Forelimb muscle (tissue), 1 donor: ENCODE measurements around the gene CLCN6. TPM values are rescaled to one million over a fixed set of nuclear protein-coding genes. Genes with fewer than 3 reads are reported as not detected.
"Not testable (repeated sequence)": the region's sequence is repeated elsewhere in the genome, so short reads cannot be mapped to it uniquely, and the experiment has no call there.

Source experiments
- DNase-seq: peaks from one replicate; pipeline ENCODE4 v3.0.0-alpha.2; 2013; ENCODE audit warnings: low read depth
- polyA plus RNA-seq: library from polyadenylated mRNA; unstranded; fragments of 120-200 nt; gene quantifications from one replicate; pipeline ENCODE4 v1.2.1, GENCODE V29; 2013; ENCODE audit not compliant: insufficient read length

Gene CLCN6
- polyA plus RNA-seq, 1 donor, result 13.0 TPM

DNA sequence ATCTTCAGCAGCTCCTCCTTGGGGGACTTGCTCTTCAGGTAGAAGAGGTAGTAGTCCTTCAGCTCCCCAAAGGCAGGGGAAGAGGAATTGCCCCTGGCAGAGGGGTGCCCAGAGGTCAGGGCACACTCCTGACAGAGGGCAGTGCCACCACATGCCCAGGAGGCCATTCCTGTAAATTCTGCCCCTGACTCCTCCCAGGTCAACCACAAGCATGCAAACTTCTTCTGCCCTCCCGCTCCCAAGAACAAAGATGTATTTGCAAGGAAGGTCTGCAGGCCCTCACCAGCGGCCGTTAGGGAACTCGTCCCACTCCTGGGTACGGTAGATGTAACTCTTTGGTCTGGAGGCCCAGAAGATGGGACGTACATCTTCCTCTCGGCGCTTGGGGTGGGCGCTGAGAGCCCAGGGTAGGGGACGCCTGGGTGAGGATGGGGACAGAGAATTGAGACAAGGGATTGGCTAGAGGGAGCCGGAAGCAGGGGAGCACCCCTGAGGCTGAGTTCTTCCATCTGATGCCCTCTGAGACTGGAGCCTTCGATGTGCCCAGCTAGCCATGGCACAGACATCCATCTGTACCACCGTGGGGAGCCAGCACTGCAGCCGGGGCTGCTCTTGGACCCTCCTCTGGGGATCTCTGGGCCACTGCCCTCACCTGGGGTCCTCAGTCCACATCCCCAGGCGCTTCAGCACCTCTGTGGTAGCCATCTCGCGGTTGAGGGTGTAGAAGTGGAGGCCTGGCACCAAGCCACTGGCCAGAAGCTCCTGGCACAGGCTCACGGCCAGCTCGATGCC is 11.3 kb upstream of the CLCN6 start:
- DNase-seq, result no peak

DNA sequence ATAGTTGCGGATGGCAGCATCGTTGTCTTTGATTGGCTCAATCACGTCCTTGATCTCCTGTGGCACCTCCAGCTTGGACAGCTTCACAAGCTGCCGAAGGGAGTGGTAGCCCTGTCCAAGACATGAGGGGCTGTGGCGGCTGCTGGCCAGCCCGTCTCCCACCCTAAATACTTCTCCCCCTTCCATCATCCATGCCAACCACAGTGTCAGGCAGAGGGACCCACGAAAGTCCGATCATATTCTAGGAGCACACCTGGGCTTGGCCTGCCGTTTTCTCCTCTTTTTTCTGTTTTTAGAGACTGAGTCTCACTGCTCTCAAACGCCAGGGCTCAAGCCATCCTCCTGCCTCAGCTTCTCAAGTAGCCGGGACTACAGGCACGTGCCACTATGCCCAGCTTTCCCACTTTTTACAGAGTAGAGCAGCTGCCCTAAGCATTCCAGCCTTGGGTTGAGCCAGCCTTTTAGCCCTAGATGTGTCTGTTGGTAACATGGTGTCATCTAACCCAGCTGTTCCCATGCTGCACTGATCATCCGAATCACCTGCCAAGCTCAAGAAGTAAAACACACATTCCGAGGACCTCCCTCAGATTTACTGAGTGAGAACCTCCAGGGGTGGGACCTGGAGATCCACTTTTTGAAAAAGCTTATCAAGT is 10.6 kb upstream of the CLCN6 start:
- DNase-seq, result no peak

DNA sequence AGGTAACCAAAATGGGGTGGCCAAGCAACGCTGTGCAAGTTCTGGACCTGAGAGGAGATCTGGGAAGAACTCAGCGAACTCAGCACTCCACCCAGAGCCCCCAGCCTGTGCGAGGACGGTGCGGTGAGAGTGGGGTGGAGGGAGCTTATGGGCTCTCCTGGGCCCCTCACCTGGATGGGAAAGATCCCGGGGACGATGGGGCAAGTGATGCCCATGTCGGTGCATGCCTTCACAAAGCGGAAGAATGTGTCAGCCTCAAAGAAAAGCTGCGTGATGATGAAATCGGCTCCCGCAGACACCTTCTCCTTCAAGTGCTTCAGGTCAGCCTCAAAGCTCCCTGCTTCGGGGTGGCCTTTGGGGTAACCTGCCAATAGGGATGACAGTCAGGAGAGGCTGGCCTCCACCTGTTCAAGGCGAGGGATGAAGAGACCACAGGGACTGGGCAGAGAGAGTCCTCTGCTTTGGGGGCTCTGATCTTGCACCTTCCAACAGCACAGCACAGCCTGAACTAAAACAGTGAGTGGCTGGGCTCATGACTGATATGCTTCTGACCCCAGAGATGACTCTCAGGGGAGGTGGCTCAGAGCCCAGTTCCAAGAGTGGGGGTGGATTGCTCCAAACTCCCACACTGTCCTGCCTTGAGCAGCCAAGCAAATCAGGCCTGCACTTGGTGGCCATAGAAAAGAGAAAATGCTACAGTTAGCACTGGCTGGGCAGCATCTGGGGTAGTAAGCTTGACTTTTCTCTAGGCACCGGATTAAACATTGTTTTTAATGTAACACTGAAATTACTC is 9.8 kb upstream of the CLCN6 start:
- no peak for DNase-seq

DNA sequence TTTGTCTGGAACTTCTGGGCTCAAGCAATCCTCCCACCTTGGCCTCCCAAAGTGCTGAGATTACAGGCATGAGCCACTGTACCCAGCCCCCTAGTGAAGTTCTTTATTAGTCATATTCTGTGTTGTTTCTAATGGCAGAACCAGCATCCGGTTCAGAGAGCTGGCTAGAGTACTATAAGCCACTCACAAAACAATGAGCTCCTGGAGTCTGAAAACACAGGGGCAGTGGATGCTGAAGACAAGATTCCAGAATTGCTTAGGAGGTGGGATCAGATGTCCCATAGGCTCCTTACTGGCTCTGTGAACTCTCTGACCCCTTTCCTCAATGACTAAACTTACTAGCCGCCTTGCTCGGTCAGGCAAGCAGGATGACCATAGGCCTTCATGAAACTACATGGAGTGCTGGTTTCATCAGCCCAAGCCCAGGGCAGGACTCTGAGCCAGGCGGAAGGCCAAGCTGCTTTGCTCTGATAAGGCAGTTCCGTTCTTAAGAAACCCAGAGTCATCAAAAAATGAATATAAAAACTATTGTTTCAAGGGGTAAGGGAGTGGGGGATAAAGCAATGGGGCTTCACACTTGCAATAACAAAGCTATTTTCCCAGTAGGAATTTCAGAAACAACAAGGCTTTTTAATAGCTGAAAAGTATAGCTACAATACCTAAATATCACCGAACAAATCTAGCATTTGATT is 8.3 kb upstream of the CLCN6 start:
- no peak for DNase-seq

DNA sequence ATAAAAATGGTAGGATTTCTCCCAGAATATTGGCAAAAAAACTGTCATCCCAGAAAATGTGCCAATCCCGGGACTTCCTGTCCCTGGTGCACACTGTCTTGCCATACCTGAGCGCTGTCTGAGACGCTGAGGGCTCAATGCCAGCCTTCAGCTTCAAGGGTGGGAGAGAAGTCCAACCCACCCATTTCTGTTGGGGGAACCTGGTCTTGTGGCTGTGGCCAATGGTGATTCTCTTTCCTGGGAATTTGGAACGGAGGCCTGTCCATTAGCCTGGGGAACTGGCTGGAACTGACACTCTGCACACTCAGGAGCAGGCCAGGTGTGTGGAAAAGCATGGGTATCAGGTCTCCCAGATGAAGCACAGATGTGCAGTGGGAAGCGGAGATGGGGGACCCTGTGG is 6.9 kb upstream of the CLCN6 start:
- DNase-seq, result no peak

DNA sequence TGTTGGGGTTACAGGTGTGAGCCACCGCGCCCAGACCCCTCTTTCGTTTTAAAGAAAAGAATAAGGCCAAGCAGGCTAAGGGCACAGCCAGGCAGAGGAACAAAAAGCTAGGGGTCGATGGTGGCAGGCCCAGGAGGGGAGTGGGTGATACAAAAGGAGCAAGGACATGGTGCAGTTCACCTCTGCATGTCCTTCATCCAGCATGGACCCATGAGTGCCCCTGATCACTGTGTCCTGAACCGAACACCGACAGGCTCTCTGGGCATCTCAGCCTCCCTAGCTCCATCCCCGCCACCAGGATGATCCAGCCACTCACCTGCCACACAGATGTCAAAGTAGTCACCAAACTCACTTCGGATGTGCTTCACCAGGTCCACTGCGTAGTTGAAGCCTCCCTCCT is 6.1 kb upstream of the CLCN6 start:
- DNase-seq, result no peak

DNA sequence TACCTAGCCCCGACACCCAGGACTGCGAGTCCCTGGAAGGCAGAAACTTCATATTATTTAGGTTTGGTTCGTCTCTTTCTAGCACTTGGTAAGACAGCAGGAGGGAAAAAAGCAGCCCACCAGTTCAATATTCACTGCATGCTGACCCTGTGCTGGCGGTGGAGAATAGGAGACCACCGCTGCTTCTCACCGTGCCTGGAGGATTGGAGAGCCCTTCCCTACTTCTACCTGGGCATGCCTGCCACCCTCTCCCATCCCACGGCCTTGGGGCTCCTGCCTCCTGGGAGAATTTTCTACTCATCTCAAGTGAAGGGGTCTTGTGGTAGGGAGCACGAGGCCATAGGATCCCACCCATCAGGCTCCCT is 5.6 kb upstream of the CLCN6 start:
- DNase-seq, result no peak

DNA sequence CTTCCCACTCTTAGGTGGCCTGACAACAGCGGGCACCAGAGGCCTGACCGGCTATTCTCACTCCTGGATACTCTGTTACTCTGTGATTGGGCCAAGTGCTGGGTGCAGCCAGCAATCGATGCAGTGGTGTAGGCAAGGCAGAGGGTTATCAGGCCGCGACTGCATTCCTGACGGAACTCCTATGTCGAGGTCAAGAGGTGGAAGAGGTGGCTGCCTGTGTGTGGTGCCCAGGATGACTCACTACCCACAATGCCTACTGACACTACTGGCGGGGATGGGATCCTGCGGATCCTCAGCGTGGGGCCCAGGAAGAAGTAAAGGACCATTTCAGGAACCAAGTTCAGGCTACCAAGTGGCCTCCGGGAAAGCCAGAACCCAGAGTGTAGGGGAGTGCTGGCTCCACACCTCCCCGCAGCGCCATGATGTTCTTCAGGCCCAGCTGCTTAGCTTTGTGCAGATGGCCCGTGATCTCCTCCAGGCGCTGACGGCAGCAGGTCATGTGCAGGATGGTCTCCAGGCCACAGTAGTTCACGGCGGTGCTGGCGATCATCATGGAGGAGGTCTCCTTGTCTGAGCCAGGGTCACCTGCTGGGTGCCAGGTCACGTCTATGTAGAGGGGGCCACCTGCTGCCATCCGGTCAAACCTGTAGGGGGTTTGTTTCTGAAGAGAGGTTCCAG is 5.1 kb upstream of the CLCN6 start:
- DNase-seq, result no peak

DNA sequence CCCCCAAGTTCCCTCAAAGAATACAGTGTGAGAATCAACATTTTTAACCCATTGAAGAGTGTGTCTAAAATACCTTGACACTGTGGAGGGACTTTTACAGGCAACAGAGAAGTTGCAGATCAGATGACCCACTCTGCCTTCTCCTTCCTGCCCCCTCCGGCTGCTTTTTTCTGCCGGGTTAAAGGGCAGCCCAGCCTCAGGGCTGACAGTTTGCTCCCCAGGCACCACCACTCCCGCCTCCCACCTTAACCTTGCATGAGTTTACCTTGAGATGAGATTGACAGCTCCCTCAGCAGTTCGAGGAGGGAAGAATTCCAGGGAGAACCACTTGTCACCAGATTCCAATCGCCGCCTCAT is 3.4 kb upstream of the CLCN6 start:
- no peak for DNase-seq

DNA sequence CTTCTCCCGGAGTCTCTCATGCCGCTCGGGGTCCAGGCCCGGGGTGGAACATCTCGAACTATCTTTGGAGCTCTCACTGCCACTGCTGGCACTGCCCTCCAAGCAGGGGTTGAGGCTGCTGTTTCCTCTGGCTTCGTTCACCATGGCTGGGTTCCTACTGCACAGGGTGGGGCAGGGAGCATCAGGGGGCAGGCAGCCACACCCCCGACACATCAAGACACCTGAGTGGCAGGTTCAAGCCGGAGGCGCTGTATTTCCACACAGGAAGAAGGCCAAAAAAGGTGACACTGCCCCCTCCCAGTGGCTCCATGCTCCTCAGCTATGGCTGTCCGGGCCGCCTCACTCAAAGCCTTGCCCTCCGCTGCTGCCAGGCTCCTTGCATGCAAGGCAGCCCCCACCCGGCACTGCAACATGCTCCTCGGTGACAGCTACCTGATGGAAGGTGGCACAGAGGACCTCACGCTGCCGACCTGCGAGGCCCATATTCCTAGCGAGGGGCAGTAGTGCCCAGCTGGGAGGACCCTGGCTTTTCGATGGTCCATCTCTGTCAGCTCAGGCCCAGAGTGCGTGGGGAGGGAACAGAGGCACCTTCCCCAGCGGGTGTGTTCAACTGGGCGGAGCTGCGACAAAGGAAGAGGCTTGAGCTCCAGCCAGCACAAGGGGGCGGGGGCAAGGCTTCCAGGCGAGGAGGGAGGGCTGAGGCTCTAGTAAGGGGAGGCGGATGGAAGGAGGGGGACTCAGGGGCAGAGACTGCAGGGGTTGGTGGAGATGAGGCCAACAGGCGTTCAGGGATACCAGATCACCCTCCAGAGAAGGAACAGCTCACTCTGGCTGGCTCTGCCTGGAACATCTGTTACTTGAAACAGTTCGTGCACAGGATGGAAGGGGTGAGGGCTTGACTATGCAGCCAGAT is 2.8 kb upstream of the CLCN6 start:
- DNase-seq, result peak; percentile 63

DNA sequence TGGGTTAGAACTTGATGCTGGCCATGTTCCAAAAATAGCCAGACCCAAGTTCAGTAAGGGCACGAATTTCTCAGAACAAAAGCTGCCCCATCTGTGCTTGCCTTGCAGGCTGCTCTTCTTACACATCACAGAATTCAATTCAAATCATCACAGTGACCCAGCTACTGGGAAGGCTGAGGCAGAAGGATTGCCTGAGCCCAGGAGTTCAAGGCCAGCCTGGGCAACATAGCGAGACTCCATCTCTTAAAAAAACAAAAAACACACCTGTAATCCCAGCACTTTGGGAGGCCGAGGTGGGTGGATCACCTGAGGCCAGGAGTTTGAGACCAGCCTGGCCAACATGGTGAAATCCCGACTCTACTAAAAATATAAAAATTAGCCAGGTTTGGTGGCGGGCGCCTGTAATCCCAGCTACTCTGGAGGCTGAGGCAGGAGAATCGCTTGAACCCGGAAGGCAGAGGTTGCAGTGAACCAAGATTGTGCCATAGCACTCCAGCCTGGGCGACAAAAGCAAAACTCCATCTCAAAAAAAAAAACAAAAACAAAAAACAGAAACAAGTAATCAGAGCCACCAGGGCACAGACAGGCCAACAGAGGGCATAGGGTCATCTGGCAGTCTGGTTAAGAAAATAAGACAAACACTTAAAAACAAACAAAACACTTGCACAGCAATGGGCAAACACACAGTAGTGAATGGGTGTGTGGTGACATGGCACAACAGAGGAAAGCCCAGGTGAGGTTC is 1.9 kb upstream of the CLCN6 start:
- not testable (repeated sequence) for DNase-seq

DNA sequence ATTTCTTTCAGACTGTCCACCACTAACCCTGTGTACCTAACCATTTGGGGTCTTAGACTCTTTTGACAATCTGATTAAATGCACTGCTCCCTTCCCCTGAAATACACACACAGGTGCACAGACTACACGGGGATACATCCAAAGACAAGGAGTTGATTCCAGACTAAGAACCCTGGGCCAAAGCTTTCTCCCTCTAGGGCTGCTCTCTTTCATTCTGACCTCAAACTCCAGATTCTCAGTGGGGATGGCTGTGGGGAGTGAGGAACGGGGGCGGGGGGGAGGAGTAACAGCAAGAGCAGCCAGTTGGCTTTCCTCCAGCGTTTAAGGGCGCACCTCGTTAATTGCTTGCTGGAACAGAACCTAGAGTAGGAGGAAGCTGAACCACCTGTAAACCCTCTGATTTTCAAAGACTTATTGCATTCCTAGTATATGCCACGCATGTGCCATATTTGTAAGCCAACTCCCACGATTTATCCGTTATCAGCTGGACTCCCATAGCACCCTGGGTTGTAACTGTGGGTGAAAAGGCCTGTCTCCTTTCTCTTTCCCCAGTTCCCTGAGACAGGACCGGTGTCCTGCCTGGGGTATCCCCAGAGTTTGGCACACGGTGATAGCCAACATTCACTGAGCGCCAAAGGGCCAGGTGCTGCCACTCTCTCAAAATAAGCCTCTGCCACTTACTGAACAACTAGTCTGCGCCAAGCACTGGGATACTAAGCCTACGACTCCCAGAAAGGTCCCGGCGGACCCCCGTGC is 1.1 kb upstream of the CLCN6 start:
- no peak for DNase-seq

DNA sequence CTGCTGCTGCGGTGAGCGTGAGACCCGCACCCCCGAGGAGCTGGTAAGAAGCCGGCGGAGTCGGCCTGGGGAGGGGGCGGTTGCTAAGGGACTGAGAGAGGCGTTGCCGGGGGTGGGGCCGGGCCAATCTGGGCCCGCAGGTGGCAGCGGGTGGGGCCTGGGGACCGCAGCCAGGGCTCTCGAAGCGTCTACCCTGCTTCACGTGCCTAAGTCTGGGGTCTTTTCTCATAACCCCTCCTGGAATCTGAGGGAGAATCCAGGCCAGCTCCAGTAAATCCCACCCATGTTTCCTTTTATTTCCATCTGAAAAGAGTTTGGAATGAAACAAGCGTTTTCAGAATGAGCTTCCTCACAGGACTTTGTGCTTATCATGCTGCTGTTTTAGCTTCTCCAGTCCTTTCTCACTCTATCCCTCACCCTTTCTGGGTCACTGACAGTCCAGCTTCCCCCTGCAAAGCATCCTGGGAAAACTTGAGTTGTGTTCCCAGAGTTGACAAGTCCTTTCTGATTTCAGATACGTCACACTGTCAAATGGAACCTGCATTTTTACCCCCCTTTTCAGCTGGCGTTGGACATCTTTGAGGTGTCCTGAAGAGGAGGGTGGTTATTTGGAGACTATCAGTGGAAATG is 431 bp downstream of the CLCN6 start:
- DNase-seq, result no peak

DNA sequence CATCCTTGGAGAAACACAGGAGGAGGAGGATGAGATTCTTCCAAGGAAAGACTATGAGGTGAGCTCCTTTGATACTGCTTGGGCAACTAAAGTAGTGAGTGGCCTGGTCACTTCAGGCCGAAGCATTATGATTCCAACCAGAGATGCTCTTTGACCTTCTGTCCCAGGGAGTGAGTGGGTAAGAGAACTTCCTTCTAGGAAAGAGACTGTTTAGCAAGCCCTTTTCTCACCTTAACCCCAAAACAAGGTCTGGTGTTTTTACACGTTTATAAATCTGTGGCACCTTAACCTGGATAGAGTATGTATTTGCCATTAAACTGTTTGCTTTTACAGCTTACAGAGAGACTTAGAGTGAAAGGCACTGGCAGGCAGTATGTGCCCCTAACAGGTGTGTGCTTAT is 1.1 kb downstream of the CLCN6 start:
- no peak for DNase-seq

DNA sequence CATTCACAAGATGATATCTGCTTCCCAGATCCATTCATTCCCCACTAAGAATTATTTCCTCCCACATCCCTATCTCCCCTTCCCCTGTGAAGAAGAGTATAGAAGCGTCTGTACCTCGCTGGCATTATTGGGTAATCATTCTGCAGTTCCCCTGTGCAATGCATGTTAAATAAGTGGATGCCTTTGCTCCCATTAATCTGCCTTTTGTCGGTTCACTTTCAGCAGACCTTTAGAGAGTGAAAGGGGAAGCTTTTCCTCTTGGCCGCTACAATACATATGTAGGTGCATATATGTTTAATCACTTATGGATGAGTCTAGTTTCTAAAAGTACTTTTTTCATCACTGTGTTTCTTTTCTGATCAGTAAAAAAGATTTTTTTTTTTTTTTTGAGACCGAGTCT is 7.0 kb downstream of the CLCN6 start:
- no peak for DNase-seq

DNA sequence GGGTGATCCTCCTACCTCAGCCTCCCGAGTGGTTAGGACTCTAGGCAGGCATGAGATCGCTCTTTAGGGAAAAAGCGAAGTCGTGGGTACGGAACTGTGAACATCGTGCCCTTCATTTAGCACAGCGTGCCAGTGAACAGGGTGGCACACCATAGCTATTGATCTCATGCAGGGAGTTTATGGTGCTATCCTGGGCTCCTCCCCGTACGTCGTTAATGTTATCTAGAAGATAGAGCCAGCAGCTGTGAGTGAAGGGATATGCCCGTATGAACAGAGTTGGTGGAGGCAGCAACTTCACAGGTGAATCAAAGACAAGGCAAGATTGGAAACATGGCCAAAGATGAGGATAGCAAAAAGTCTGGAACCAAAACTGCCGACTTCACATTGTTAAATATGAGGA is 11.2 kb downstream of the CLCN6 start:
- DNase-seq, result no peak

DNA sequence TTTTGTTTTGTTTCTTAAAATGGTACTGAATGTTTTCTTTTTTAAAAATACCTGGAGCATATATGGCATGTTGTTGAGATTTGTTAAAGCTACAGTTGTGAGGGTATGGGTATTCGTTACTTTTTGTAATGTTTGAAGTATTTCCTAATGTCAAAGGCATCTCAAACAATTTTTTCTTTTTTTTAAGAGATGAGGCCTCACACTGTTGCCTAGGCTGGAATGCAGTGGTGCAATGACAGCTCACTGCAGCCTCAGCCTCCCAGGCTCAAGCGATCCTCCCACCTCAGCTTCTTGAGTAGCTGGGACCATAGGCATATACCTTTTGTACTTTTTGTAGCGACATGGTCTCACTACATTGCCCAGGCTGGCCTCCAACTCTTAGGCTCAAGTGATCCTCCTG is 16.1 kb downstream of the CLCN6 start:
- DNase-seq, result no peak

DNA sequence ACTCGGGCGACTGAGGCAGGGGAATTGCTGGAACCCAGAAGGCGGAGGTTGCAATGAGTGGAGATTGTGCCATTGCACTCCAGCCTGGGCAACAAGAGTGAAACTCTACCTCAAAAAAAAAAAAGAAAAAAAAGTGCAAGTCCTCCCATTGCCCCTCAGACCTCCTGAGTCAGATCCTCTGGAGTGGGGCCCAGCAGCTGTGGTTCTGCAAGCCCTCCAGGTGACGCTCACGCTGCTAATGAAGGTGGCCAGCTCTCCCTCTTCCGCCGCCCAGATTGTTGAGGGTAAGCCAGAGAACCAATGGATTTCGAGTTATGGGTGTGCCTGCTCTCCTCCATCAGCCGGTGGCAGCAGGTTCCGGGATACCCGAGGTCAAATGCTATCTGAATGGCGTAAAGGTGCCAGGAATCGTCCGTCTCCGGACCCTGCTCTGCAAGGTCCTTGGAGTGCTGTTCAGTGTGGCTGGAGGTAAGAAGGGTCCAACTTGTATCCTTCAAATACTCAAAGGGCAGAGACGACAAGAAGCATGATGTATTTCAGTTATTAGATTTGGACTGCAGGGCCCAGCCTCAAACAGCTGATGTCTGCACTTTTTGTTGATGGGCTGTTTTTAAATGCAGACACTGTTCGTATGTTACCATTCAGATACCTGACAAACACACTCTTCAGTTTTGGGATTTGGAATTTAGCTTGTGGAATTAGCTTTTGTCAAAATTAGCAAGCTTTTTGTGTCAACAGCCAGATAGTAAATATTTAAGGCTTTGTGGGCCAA is 17.6 kb downstream of the CLCN6 start:
- no peak for DNase-seq
